ENCODE results near the gene SLC9A3.

The SLC9A3 gene

DNA sequence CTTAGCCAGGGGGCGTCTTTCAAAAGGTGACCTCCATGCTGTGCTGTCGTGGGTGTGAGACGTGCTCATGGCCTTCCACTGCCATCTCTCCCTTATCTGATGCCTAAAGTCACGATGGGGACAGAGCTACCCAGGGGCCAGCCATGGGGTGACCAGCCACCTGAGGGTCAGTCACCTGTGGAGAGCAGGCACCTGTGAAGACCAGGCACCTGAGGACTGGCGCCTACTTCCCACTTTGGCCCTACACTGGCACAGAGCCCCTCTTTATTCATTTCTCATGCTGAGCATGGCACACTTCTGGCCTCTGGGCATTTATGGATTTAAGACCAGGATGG lies 87.6 kb downstream of the SLC9A3 start:
- no peak for DNase-seq (ENCODE audit: low spot score)
- Histone ChIP-seq H2BK120ac (ENCODE audit: low read depth, low read length) (peak overlapping the region; percentile 50), H3K79me1 (ENCODE audit: low read depth, low read length) (peaks cover 3% of the 10 kb centered on the region), H4K91ac (ENCODE audit: low read depth, low read length, poor library complexity) (no peak overlapping the region), H3K9ac (ENCODE audit: low read depth, low read length, poor library complexity) (peak overlapping the region; percentile 12), H4K8ac (ENCODE audit: low read depth, low read length) (no peak overlapping the region), H3K27me3 (ENCODE audit: control insufficient read depth in 3 of 3, insufficient read depth in 3 of 3, low read depth in 1 of 3, low read length in 3 of 3) (peaks cover 0 to 4% (median 0%) of the 10 kb centered on the region in 3 experiments), H3K4me2 (ENCODE audit: insufficient read depth, low read length, poor library complexity, severe bottlenecking) (no peak overlapping the region), H3K27ac (replicated peaks; ENCODE audit: low read length) (no peak overlapping the region), H2BK12ac (ENCODE audit: low read length) (no peak overlapping the region), H3K9me3 (replicated peaks in 1 of 2; ENCODE audit: control insufficient read depth in 2 of 2, insufficient read depth in 1 of 2, low read depth in 1 of 2, low read length in 2 of 2) (peaks cover 0 to 3% of the 10 kb centered on the region in 2 donors), H3K4me1 (ENCODE audit: control insufficient read depth in 2 of 2, insufficient read depth in 1 of 2, low read depth in 1 of 2, low read length in 2 of 2) (peaks cover 0 to 26% of the 10 kb centered on the region in 2 donors), H2BK15ac (ENCODE audit: low read length) (no peak overlapping the region), H2AK5ac (ENCODE audit: low read depth, low read length) (peak overlapping the region; percentile 58), H3K4ac (ENCODE audit: low read length) (no peak overlapping the region), H3K18ac (ENCODE audit: low read length) (peak overlapping the region; percentile 27), H2BK5ac (ENCODE audit: low read length) (no peak overlapping the region), H3K4me3 (ENCODE audit: low read length in 2 of 2) (no peak overlapping the region), H3K23ac (ENCODE audit: low read depth, low read length, poor library complexity) (no peak overlapping the region), H3K36me3 (replicated peaks in 1 of 2; ENCODE audit: control insufficient read depth in 2 of 2, insufficient read depth in 2 of 2, low read length in 2 of 2) (no peaks in the 10 kb centered on the region), H2AFZ (ENCODE audit: low read length) (no peak overlapping the region), H3K14ac (ENCODE audit: low read length) (no peak overlapping the region)
- WGBS, 2 donors (ENCODE audit: extremely low coverage in 2 of 2, insufficient read length in 2 of 2, insufficient replicate concordance in 1 of 2), result no CpG with 5 or more reads among the region's 5 CpGs

DNA sequence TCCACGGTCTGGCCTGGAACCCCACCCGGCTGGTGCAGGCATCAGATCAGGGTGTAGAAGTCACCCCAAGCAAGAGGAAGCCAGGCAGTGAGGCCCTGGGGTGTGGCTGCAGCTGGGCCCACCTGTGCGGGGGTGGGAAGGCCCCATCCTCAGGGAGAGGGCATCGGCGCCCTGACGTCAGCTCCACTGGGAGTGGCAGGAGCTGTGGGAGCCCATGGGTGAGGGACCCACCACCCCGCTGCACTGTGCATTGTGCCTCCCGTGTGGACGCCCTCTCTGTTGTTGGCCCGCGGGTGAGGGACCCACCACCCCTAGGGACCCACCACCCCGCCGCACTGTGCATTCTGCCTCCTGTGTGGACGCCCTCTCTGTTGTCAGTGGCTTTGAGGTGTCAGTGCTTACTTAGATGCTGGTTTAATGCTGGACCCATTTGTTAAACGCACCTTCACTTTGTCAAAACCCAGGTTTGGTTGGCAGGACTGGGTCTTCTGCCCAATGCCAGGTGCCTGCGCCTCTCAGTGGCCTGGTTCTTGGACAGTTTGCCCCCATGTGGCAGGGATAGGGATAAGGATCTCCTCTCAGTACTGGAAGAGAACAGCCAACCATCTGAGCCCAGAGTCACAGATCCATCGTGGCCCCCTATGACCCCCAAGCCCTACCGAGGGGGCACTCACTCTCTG lies 88.1 kb downstream of the SLC9A3 start:
- Histone ChIP-seq H3K27ac (replicated peaks; ENCODE audit: low read length) (no peak overlapping the region), H3K18ac (ENCODE audit: low read length) (peak overlapping the region; percentile 27), H4K91ac (ENCODE audit: low read depth, low read length, poor library complexity) (no peak overlapping the region), H2BK15ac (ENCODE audit: low read length) (no peak overlapping the region), H3K14ac (ENCODE audit: low read length) (no peak overlapping the region), H3K4ac (ENCODE audit: low read length) (no peak overlapping the region), H4K8ac (ENCODE audit: low read depth, low read length) (no peak overlapping the region), H3K79me1 (ENCODE audit: low read depth, low read length) (peaks cover 3% of the 10 kb centered on the region), H2AK5ac (ENCODE audit: low read depth, low read length) (peak overlapping the region; percentile 58), H3K9ac (ENCODE audit: low read depth, low read length, poor library complexity) (peak overlapping the region; percentile 12), H2BK5ac (ENCODE audit: low read length) (no peak overlapping the region), H3K4me1 (ENCODE audit: control insufficient read depth in 2 of 2, insufficient read depth in 1 of 2, low read depth in 1 of 2, low read length in 2 of 2) (peaks cover 0 to 26% of the 10 kb centered on the region in 2 donors), H3K9me3 (replicated peaks in 1 of 2; ENCODE audit: control insufficient read depth in 2 of 2, insufficient read depth in 1 of 2, low read depth in 1 of 2, low read length in 2 of 2) (peaks cover 0 to 3% of the 10 kb centered on the region in 2 donors), H2BK12ac (ENCODE audit: low read length) (no peak overlapping the region), H3K36me3 (replicated peaks in 1 of 2; ENCODE audit: control insufficient read depth in 2 of 2, insufficient read depth in 2 of 2, low read length in 2 of 2) (no peaks in the 10 kb centered on the region), H3K23ac (ENCODE audit: low read depth, low read length, poor library complexity) (peak overlapping the region; percentile 12), H2AFZ (ENCODE audit: low read length) (no peak overlapping the region), H3K4me2 (ENCODE audit: insufficient read depth, low read length, poor library complexity, severe bottlenecking) (no peak overlapping the region), H3K4me3 (ENCODE audit: low read length in 2 of 2) (no peak overlapping the region), H2BK120ac (ENCODE audit: low read depth, low read length) (peak overlapping the region; percentile 50), H3K27me3 (ENCODE audit: control insufficient read depth in 3 of 3, insufficient read depth in 3 of 3, low read depth in 1 of 3, low read length in 3 of 3) (peaks cover 0 to 4% (median 0%) of the 10 kb centered on the region in 3 experiments)
- DNase-seq (ENCODE audit: low spot score), result no peak
- WGBS, 2 donors (ENCODE audit: extremely low coverage in 2 of 2, insufficient read length in 2 of 2, insufficient replicate concordance in 1 of 2), result no CpG with 5 or more reads among the region's 18 CpGs

GRCh38 chr5:435156-435790 lies 89.0 kb downstream of the SLC9A3 start:
- no peak overlapping the region for H4K91ac ChIP-seq (ENCODE audit: low read depth, low read length, poor library complexity)
- H2BK15ac ChIP-seq (ENCODE audit: low read length), result no peak overlapping the region
- no peak overlapping the region for H2AK5ac ChIP-seq (ENCODE audit: low read depth, low read length)
- no peak overlapping the region for H2BK120ac ChIP-seq (ENCODE audit: low read depth, low read length)
- no peak for DNase-seq (ENCODE audit: low spot score)
- H3K79me1 ChIP-seq (ENCODE audit: low read depth, low read length), result peaks cover 3% of the 10 kb centered on the region
- no peak overlapping the region for H3K4me3 ChIP-seq (ENCODE audit: low read length in 2 of 2)
- no peaks in the 10 kb centered on the region for H3K9me3 ChIP-seq (replicated peaks in 1 of 2; ENCODE audit: control insufficient read depth in 2 of 2, insufficient read depth in 1 of 2, low read depth in 1 of 2, low read length in 2 of 2)
- no peak overlapping the region for H2AFZ ChIP-seq (ENCODE audit: low read length)
- peaks cover 0 to 19% of the 10 kb centered on the region in 2 donors for H3K4me1 ChIP-seq (ENCODE audit: control insufficient read depth in 2 of 2, insufficient read depth in 1 of 2, low read depth in 1 of 2, low read length in 2 of 2)
- H2BK12ac ChIP-seq (ENCODE audit: low read length), result no peak overlapping the region
- H3K4ac ChIP-seq (ENCODE audit: low read length), result no peak overlapping the region
- H3K9ac ChIP-seq (ENCODE audit: low read depth, low read length, poor library complexity), result no peak overlapping the region
- WGBS, 2 donors (ENCODE audit: extremely low coverage in 2 of 2, insufficient read length in 2 of 2, insufficient replicate concordance in 1 of 2), result no CpG with 5 or more reads among the region's 27 CpGs
- no peak overlapping the region for H3K18ac ChIP-seq (ENCODE audit: low read length)
- no peak overlapping the region for H3K27ac ChIP-seq (replicated peaks; ENCODE audit: low read length)
- H3K4me2 ChIP-seq (ENCODE audit: insufficient read depth, low read length, poor library complexity, severe bottlenecking), result no peak overlapping the region
- H2BK5ac ChIP-seq (ENCODE audit: low read length), result no peak overlapping the region
- peak overlapping the region; percentile 68 for H3K23ac ChIP-seq (ENCODE audit: low read depth, low read length, poor library complexity)
- H3K36me3 ChIP-seq (replicated peaks in 1 of 2; ENCODE audit: control insufficient read depth in 2 of 2, insufficient read depth in 2 of 2, low read length in 2 of 2), result no peaks in the 10 kb centered on the region
- peaks cover 0 to 4% (median 0%) of the 10 kb centered on the region in 3 experiments for H3K27me3 ChIP-seq (ENCODE audit: control insufficient read depth in 3 of 3, insufficient read depth in 3 of 3, low read depth in 1 of 3, low read length in 3 of 3)
- H3K14ac ChIP-seq (ENCODE audit: low read length), result no peak overlapping the region
- H4K8ac ChIP-seq (ENCODE audit: low read depth, low read length), result no peak overlapping the region

DNA sequence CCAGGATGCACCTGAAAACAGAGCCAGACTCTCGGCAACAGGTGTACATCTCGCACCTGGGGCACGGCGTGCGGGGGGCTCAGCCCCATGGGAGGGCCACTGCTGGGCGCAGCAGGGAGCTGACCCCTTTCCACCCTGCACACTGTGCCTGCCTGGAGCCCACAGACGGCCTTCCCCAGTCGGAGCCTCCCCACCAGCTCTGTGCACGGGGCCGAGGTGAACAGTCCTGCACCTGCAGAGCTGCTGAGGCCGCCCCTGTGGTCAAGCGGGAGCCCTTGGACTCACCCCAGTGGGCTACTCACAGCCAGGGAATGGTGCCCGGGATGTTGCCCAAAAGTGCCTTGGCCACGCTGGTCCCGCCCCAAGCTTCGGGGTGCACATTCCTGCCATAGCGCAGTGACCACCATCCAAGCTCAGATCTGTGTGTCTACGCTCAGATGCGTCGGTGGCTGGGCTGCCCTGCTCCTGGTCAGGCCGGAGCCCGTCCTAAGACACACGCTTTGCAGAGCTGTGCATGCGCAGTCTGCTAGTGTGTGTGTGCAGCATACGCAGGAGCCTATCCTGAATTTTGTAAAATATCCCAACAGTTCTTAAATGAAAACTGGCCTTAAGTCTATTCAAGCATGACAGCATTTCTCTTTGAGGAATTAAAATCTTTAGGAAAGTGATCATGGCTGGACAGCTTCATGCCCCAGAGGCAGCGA lies 89.7 kb downstream of the SLC9A3 start:
- Histone ChIP-seq H3K36me3 (replicated peaks in 1 of 2; ENCODE audit: control insufficient read depth in 2 of 2, insufficient read depth in 2 of 2, low read length in 2 of 2) (no peaks in the 10 kb centered on the region), H2BK5ac (ENCODE audit: low read length) (peak overlapping the region; percentile 87), H2AFZ (ENCODE audit: low read length) (no peak overlapping the region), H3K27ac (replicated peaks; ENCODE audit: low read length) (no peak overlapping the region), H3K23ac (ENCODE audit: low read depth, low read length, poor library complexity) (peak overlapping the region; percentile 80), H4K8ac (ENCODE audit: low read depth, low read length) (no peak overlapping the region), H2AK5ac (ENCODE audit: low read depth, low read length) (peak overlapping the region; percentile 75), H3K4ac (ENCODE audit: low read length) (no peak overlapping the region), H2BK120ac (ENCODE audit: low read depth, low read length) (no peak overlapping the region), H3K18ac (ENCODE audit: low read length) (peak overlapping the region; percentile 48), H4K91ac (ENCODE audit: low read depth, low read length, poor library complexity) (no peak overlapping the region), H3K9ac (ENCODE audit: low read depth, low read length, poor library complexity) (no peak overlapping the region), H3K4me3 (ENCODE audit: low read length in 2 of 2) (no peak overlapping the region), H3K27me3 (ENCODE audit: control insufficient read depth in 3 of 3, insufficient read depth in 3 of 3, low read depth in 1 of 3, low read length in 3 of 3) (peaks cover 0 to 4% (median 0%) of the 10 kb centered on the region in 3 experiments), H2BK15ac (ENCODE audit: low read length) (peak overlapping the region; percentile 11), H3K4me1 (ENCODE audit: control insufficient read depth in 2 of 2, insufficient read depth in 1 of 2, low read depth in 1 of 2, low read length in 2 of 2) (peaks cover 0 to 12% of the 10 kb centered on the region in 2 donors), H2BK12ac (ENCODE audit: low read length) (peak overlapping the region; percentile 58), H3K9me3 (replicated peaks in 1 of 2; ENCODE audit: control insufficient read depth in 2 of 2, insufficient read depth in 1 of 2, low read depth in 1 of 2, low read length in 2 of 2) (no peaks in the 10 kb centered on the region), H3K79me1 (ENCODE audit: low read depth, low read length) (peaks cover 3% of the 10 kb centered on the region), H3K14ac (ENCODE audit: low read length) (peak overlapping the region; percentile 21), H3K4me2 (ENCODE audit: insufficient read depth, low read length, poor library complexity, severe bottlenecking) (no peak overlapping the region)
- no CpG with 5 or more reads among the region's 26 CpGs for WGBS, 2 donors (ENCODE audit: extremely low coverage in 2 of 2, insufficient read length in 2 of 2, insufficient replicate concordance in 1 of 2)
- no peak for DNase-seq (ENCODE audit: low spot score)

Measured in neuronal stem cell (in vitro differentiated cells).